Loucy (cell line): ENCODE data around the gene ZFYVE1.

Source experiments
- EZH2phosphoT487 ChIP-seq: fragments of 200-600 bp; IDR thresholded peaks from 2 replicates; pipeline ENCODE4 v1.6.1; 2018; ENCODE audit warnings: antibody characterized with exemption, mild to moderate bottlenecking, moderate library complexity, borderline replicate concordance
- TF ChIP-seq, protein P1 (sequence below): fragments of 200-600 bp; sonication (generic); conservative IDR thresholded peaks from 2 replicates; pipeline ENCODE4 v1.5.1; 2014; ENCODE audit warnings: mild to moderate bottlenecking, antibody characterized with exemption, low read length

DNA sequence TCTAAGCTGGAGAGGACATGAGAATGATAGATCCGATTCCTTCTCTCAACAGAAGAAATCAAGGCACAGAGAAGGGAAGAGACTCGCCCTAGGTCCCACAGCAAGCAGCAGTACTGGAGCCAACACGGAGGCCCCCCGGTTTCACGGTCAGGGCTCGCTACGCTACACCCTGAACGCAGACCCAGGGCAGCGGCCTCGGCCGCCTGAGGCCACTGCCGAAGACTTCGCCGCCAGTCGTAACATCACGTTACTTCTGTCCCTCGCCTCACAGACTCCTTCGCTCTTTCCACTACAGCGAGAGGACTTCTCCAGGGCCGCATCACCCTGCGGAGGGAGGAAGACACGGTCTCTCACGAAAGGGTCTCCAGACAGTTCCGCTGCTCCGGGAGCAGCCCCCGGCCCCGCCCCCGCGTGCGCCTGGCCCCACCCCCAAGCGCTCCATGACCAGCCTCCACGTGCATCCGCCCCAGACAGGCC is 101.1 kb downstream of the ZFYVE1 start:
- TF ChIP-seq, protein P1, sequence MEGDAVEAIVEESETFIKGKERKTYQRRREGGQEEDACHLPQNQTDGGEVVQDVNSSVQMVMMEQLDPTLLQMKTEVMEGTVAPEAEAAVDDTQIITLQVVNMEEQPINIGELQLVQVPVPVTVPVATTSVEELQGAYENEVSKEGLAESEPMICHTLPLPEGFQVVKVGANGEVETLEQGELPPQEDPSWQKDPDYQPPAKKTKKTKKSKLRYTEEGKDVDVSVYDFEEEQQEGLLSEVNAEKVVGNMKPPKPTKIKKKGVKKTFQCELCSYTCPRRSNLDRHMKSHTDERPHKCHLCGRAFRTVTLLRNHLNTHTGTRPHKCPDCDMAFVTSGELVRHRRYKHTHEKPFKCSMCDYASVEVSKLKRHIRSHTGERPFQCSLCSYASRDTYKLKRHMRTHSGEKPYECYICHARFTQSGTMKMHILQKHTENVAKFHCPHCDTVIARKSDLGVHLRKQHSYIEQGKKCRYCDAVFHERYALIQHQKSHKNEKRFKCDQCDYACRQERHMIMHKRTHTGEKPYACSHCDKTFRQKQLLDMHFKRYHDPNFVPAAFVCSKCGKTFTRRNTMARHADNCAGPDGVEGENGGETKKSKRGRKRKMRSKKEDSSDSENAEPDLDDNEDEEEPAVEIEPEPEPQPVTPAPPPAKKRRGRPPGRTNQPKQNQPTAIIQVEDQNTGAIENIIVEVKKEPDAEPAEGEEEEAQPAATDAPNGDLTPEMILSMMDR: no peak
- TF ChIP-seq EZH2phosphoT487: no peak
